IMR-90 (cell line): ENCODE data around the gene MRPL28. TPM values are rescaled to one million over a fixed set of nuclear protein-coding genes. Genes with fewer than 3 reads are reported as not detected.

ENCODE experiments used
- ATAC-seq: fragments of 200-7000 bp; cut with Tn5 transposase; 2 replicates; pipeline ENCODE4 v1.9.1; 2020; ENCODE audit warnings: low read depth, mild to moderate bottlenecking, moderate library complexity
- BruUV-seq: library from RNA; stranded (reverse); fragments of 400-500 nt; replicated peaks from 2 replicates; lab custom pipeline; 2021; lab: Mats Ljungman, UMichigan
- CTCF ChIA-PET: fragments of 300-600 bp; formaldehyde crosslinking; extraction: SDS; loops from one replicate; lab custom pipeline; 2021; ENCODE audit warnings: antibody characterized with exemption; lab: Yijun Ruan, JAX
- POLR2A ChIA-PET: fragments of 300-600 bp; sonication (Branson Sonifier 250); formaldehyde crosslinking; loops from one replicate; lab custom pipeline; 2022; ENCODE audit warnings: antibody characterized with exemption; ENCODE audit not compliant: unreplicated experiment; lab: Charles Lee
- DNase-seq: peaks from one replicate; pipeline ENCODE4 v3.0.0; 2013
- H2AFZ ChIP-seq: replicated peaks from 2 replicates; pipeline ENCODE3; 2013; ENCODE audit warnings: low read length, mild to moderate bottlenecking; ENCODE audit not compliant: poor library complexity
- H2AK5ac ChIP-seq: 2 replicates; pipeline ENCODE4 v1.6.1; 2013; ENCODE audit warnings: low read depth, low read length, inconsistent platforms
- H2AK9ac ChIP-seq: replicated peaks from 2 replicates; pipeline ENCODE3; 2013; ENCODE audit warnings: mild to moderate bottlenecking, low read depth, low read length, moderate library complexity; ENCODE audit not compliant: poor library complexity
- H2BK120ac ChIP-seq: 2 replicates; pipeline ENCODE4 v1.6.1; 2013; ENCODE audit warnings: low read depth, low read length, inconsistent platforms
- H2BK15ac ChIP-seq: 3 replicates; pipeline ENCODE4 v1.6.1; 2013; ENCODE audit warnings: low read depth, low read length, inconsistent platforms
- H2BK20ac ChIP-seq: 2 replicates; pipeline ENCODE4 v1.6.1; 2013; ENCODE audit warnings: low read depth, mild to moderate bottlenecking, inconsistent platforms, low read length, moderate library complexity
- H2BK5ac ChIP-seq: 2 replicates; pipeline ENCODE4 v1.6.1; 2013; ENCODE audit warnings: mild to moderate bottlenecking, low read depth, low read length, inconsistent platforms; ENCODE audit not compliant: poor library complexity, severe bottlenecking
- H3K14ac ChIP-seq: replicated peaks from 2 replicates; pipeline ENCODE4 v1.6.1; 2013; ENCODE audit warnings: low read depth, low read length, inconsistent platforms
- H3K18ac ChIP-seq: 2 replicates; pipeline ENCODE4 v1.6.1; 2013; ENCODE audit warnings: low read depth, low read length, control low read depth
- H3K23ac ChIP-seq: 2 replicates; pipeline ENCODE4 v1.6.1; 2013; ENCODE audit warnings: low read depth, low read length, inconsistent platforms
- H3K27ac ChIP-seq: 2 replicates; pipeline ENCODE4 v1.5.1; 2013; ENCODE audit warnings: mild to moderate bottlenecking, control low read depth, low read length; ENCODE audit not compliant: insufficient read depth
- H3K27me3 ChIP-seq: 2 replicates; pipeline ENCODE4 v1.6.1; 2013; ENCODE audit warnings: low read length; ENCODE audit not compliant: control insufficient read depth, insufficient read depth
- H3K36me3 ChIP-seq: 2 replicates; pipeline ENCODE4 v1.6.1; 2013; ENCODE audit warnings: low read length, mixed read lengths; ENCODE audit not compliant: control insufficient read depth, insufficient read depth
- H3K4ac ChIP-seq: 2 replicates; pipeline ENCODE4 v1.6.1; 2013; ENCODE audit warnings: low read depth, low read length, inconsistent platforms
- H3K4me1 ChIP-seq: 2 replicates; pipeline ENCODE4 v1.6.1; 2013; ENCODE audit warnings: low read length, mixed read lengths; ENCODE audit not compliant: control insufficient read depth, insufficient read depth
- H3K4me2 ChIP-seq: 2 replicates; pipeline ENCODE4 v1.6.1; 2013; ENCODE audit warnings: low read depth, mild to moderate bottlenecking, control low read depth, low read length, moderate library complexity
- H3K4me3 ChIP-seq: 2 replicates; pipeline ENCODE4 v1.5.1; 2013; ENCODE audit warnings: low read depth, mild to moderate bottlenecking, control low read depth, low read length, moderate library complexity; ENCODE audit not compliant: insufficient read depth
- H3K56ac ChIP-seq: 2 replicates; pipeline ENCODE4 v1.6.1; 2013; ENCODE audit warnings: low read length, inconsistent platforms; ENCODE audit not compliant: insufficient read depth; ENCODE audit errors: extremely low read depth
- H3K79me1 ChIP-seq, 2 experiments: 2 replicates each; pipeline ENCODE4 v1.6.1; 2013; ENCODE audit warnings: low read length in 2 of 2, inconsistent platforms in 1 of 2, low read depth in 1 of 2
- H3K9ac ChIP-seq: 2 replicates; pipeline ENCODE4 v1.6.1; 2013; ENCODE audit warnings: low read depth, low read length, control low read depth
- H3K9me1 ChIP-seq: 2 replicates; pipeline ENCODE4 v1.6.1; 2013; ENCODE audit warnings: low read length, inconsistent platforms; ENCODE audit not compliant: insufficient read depth
- H3K9me3 ChIP-seq: 2 replicates; pipeline ENCODE4 v1.6.1; 2013; ENCODE audit warnings: low read length; ENCODE audit not compliant: control insufficient read depth, insufficient read depth
- H4K20me1 ChIP-seq: 2 replicates; pipeline ENCODE4 v1.6.1; 2013; ENCODE audit warnings: low read length, inconsistent platforms; ENCODE audit not compliant: insufficient read depth
- H4K5ac ChIP-seq: 2 replicates; pipeline ENCODE4 v1.6.1; 2013; ENCODE audit warnings: mild to moderate bottlenecking, low read depth, low read length, control low read depth
- H4K8ac ChIP-seq, 2 experiments: 2 replicates each; pipeline ENCODE4 v1.6.1; 2013; ENCODE audit warnings: low read depth in 2 of 2, low read length in 2 of 2, control low read depth in 1 of 2, inconsistent platforms in 1 of 2
- H4K91ac ChIP-seq: 2 replicates; pipeline ENCODE4 v1.6.1; 2013; ENCODE audit warnings: low read depth, low read length, inconsistent platforms; ENCODE audit not compliant: insufficient read depth
- BHLHE40 ChIP-seq: fragments of 150-350 bp; IDR thresholded peaks from 2 replicates; pipeline ENCODE4 v1.6.1; 2016; ENCODE audit warnings: mild to moderate bottlenecking, low read depth, low read length
- CEBPB ChIP-seq: IDR thresholded peaks from 2 replicates; pipeline ENCODE4 v1.6.1; 2012; ENCODE audit warnings: low read depth, low read length, improper control_type of control experiment
- CHD1 ChIP-seq: IDR thresholded peaks from 2 replicates; pipeline ENCODE4 v1.6.1; 2012; ENCODE audit warnings: low read depth, low read length, improper control_type of control experiment
- MAFK ChIP-seq: IDR thresholded peaks from 2 replicates; pipeline ENCODE4 v1.6.1; 2012; ENCODE audit warnings: low read depth, low read length, improper control_type of control experiment
- MXI1 ChIP-seq: IDR thresholded peaks from 2 replicates; pipeline ENCODE4 v1.6.1; 2012; ENCODE audit warnings: low read depth, mild to moderate bottlenecking, low read length, moderate library complexity, borderline replicate concordance
- POLR2A ChIP-seq: IDR thresholded peaks from 2 replicates; pipeline ENCODE4 v1.6.1; 2012; ENCODE audit warnings: mild to moderate bottlenecking, low read depth, low read length
- RCOR1 ChIP-seq: IDR thresholded peaks from 2 replicates; pipeline ENCODE4 v1.6.1; 2012; ENCODE audit warnings: mild to moderate bottlenecking, low read length, improper control_type of control experiment; ENCODE audit not compliant: insufficient replicate concordance
- WGBS, 2 experiments: methylation state at CpG; one replicate each; pipeline versions ENCODE4 v1.1.5 to v1.1.7; 2013; ENCODE audit warnings: missing lambda C conversion rate in 2 of 2; ENCODE audit not compliant: insufficient read length in 1 of 2; ENCODE audit errors: extremely low coverage in 2 of 2; 5-methylcytosine and 5-hydroxymethylcytosine counted together
- dilution Hi-C: fragments of 300-500 bp; cut with HindIII; formaldehyde crosslinking; loops from one replicate; pipeline ENCODE4 v1.14.3; 2018; ENCODE audit warnings: low sequenced_read_pairs; ENCODE audit not compliant: unreplicated experiment
- in situ Hi-C: fragments of 300-500 bp; cut with MboI; formaldehyde crosslinking; loops from 3 replicates; pipeline ENCODE4 v1.14.3; 2019; ENCODE audit warnings: low sequenced_read_pairs, inconsistent platforms, mixed read lengths
- intact Hi-C: fragments of 100-400 bp; cut with micrococcal nuclease; formaldehyde crosslinking; loops from 2 replicates; pipeline ENCODE4 v1.10.0; 2022
- polyA plus RNA-seq, 3 experiments: library from polyadenylated mRNA; depleted of rRNA; stranded (reverse); fragments of >200 nt; gene quantifications; 2 replicates each; pipeline ENCODE4 v1.2.3, GENCODE V29; 2012; ENCODE audit warnings: low replicate concordance in 1 of 3
- total RNA-seq: library from RNA; depleted of rRNA; stranded (reverse); fragments of >200 nt; gene quantifications from 2 replicates; pipeline ENCODE4 v1.2.3, GENCODE V29; 2012
- TF ChIP-seq, protein P1 (sequence below): fragments of 150-350 bp; IDR thresholded peaks from 2 replicates; pipeline ENCODE4 v1.6.1; 2016; ENCODE audit warnings: low read depth, mild to moderate bottlenecking, low read length, moderate library complexity, borderline replicate concordance

Gene MRPL28
- total and polyA plus RNA-seq, 2 of the 4 experiments (the other 2 are of a cell fraction): 104 to 181 TPM

- DNase-seq (no peak), ATAC-seq (no peak)
- H2BK5ac ChIP-seq: no peak overlapping the region
- H2AFZ ChIP-seq: no peak overlapping the region
- H3K9me3 ChIP-seq: no peaks in the 10 kb centered on the region
- H4K8ac ChIP-seq: no peak overlapping the region
- in situ Hi-C loops (no loop called here), dilution Hi-C loops (no loop called here), intact Hi-C loops (no loop called here)
- H3K18ac ChIP-seq: no peak overlapping the region
- no peak overlapping the region for H3K4me3 ChIP-seq
- ChIA-PET POLR2A (no interaction called here), CTCF (interaction anchor here (0.6 to 0.7 kb wide), 2 partner anchors 9 to 119 kb away, joined by 3 to 7 read pairs; no protein-coding TSS in a partner anchor)
- no peak overlapping the region for H3K27ac ChIP-seq
- peaks cover 12% of the 10 kb centered on the region for H3K9me1 ChIP-seq
- H2AK5ac ChIP-seq: no peak overlapping the region
- no peak overlapping the region for H3K4ac ChIP-seq
- no peak overlapping the region for H3K23ac ChIP-seq
- WGBS, 2 experiments: 93% methylated on average over 4 of the region's 5 CpGs; no CpG with 5 or more reads in 1 of the 2 experiments
- no peaks in the 10 kb centered on the region for H3K27me3 ChIP-seq
- H4K5ac ChIP-seq: no peak overlapping the region
- no peak overlapping the region for H3K4me2 ChIP-seq
- no peak overlapping the region for H2BK120ac ChIP-seq
- TF ChIP-seq CEBPB (no peak), CHD1 (no peak), POLR2A (no peak), RCOR1 (no peak), MAFK (no peak), MXI1 (no peak), BHLHE40 (no peak)
- TF ChIP-seq, protein P1, sequence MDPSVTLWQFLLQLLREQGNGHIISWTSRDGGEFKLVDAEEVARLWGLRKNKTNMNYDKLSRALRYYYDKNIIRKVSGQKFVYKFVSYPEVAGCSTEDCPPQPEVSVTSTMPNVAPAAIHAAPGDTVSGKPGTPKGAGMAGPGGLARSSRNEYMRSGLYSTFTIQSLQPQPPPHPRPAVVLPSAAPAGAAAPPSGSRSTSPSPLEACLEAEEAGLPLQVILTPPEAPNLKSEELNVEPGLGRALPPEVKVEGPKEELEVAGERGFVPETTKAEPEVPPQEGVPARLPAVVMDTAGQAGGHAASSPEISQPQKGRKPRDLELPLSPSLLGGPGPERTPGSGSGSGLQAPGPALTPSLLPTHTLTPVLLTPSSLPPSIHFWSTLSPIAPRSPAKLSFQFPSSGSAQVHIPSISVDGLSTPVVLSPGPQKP: no peak
- no peak overlapping the region for H4K91ac ChIP-seq
- no peak overlapping the region for H2BK20ac ChIP-seq
- no peak overlapping the region for H3K14ac ChIP-seq
- no TSS peak for BruUV-seq
- H3K9ac ChIP-seq: no peak overlapping the region
- no peak overlapping the region for H2AK9ac ChIP-seq
- H3K56ac ChIP-seq: no peak overlapping the region
- H3K36me3 ChIP-seq: peaks cover 1% of the 10 kb centered on the region; the same call in 1 of the 2 replicates
- peaks cover 2% of the 10 kb centered on the region; the same call in 1 of the 2 replicates for H3K4me1 ChIP-seq
- H3K79me1 ChIP-seq: peaks cover 20 to 71% of the 10 kb centered on the region in 2 experiments
- H2BK15ac ChIP-seq: no peak overlapping the region
- H4K20me1 ChIP-seq: peaks cover 74% of the 10 kb centered on the region
Measured at GRCh38 chr16:339680-340079, 30.7 kb downstream of the MRPL28 start.
